ENCODE data around the gene SRSF6.
"Not testable (repeated sequence)": the region's sequence is repeated elsewhere in the genome, so short reads cannot be mapped to it uniquely, and the experiment has no call there.

The SRSF6 gene

GRCh38 chr20:43477193-43477592 lies 19.5 kb downstream of the SRSF6 start:
- DNase-seq: no peak

GRCh38 chr20:43477619-43478018 lies 19.9 kb downstream of the SRSF6 start:
- DNase-seq: no peak

GRCh38 chr20:43490038-43490437 lies 32.3 kb downstream of the SRSF6 start:
- DNase-seq: no peak

GRCh38 chr20:43492101-43492500 lies 34.4 kb downstream of the SRSF6 start:
- peak in 1 of 5 experiments; percentile 89 for DNase-seq

GRCh38 chr20:43495388-43495787 lies 37.7 kb downstream of the SRSF6 start:
- no peak for DNase-seq

GRCh38 chr20:43502021-43502420 lies 44.3 kb downstream of the SRSF6 start:
- DNase-seq: not testable (repeated sequence)

GRCh38 chr20:43506238-43506637 lies 48.5 kb downstream of the SRSF6 start:
- no peak for DNase-seq

- no peak for DNase-seq
Observed at GRCh38 chr20:43507150-43508080, 49.7 kb downstream of the SRSF6 start, which contains the start of gene L3MBTL1. L3MBTL1 (plus strand) TSS chr20:43507697; CDS start chr20:43513504, 5,807 bp downstream.

GRCh38 chr20:43508106-43508505 lies 50.4 kb downstream of the SRSF6 start:
- no peak for DNase-seq

- no peak for DNase-seq
Observed at GRCh38 chr20:43508604-43509040, 50.9 kb downstream of the SRSF6 start.

GRCh38 chr20:43511879-43512278 lies 54.2 kb downstream of the SRSF6 start:
- no peak for DNase-seq

GRCh38 chr20:43513372-43513930 lies 55.8 kb downstream of the SRSF6 start:
- DNase-seq: no peak
